Measurements from ENCODE around the gene LSAMP. TPM values are rescaled to one million over a fixed set of nuclear protein-coding genes. Genes with fewer than 3 reads are reported as not detected.

LSAMP gene
- total and polyA plus RNA-seq, 9 of the 15 experiments (the other 6 are each of a cell fraction or from before 2014, with no cell fraction given): 0.09 to 0.11 TPM; not detected in 7

DNA sequence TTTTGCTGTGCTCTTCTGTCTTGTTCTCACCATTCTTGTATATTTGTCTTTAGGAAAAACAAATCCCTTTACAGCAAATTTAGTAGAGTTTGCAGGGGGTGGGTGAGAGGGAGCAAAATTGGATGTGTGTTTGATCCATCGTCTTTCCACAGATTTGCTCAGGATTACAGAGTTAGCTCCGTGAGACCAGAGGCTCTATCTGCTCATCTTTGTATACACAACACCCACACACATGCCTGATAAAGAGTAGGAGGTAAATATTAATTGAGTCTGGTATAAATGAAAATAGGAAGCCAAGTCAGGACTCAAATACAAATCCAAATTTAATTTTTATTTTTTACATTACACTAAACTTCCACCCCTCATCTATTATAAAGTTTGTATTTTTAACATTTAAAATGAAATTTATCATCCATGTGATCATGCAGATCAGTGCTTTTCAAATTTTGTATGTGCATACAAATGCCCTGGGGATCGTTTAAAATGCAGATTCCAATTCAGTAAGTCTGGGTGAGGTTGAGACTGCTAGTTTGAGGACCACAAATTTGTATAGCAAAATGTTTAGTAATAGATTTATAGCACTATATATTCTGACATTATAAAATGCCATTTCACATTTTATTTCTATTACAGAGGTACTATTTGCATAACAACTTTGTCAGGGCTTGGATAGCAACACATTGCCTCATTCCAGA is 326.7 kb downstream of the LSAMP start:
- FAIRE-seq: no peak
- no peak for DNase-seq (ENCODE audit: extremely low read depth in 1 of 4, low spot score in 3 of 4)
- intact Hi-C loops (cut with micrococcal nuclease) (no loop called here), in situ Hi-C loops (cut with MboI) (no loop called here)
- Histone ChIP-seq H3K36me3 (ENCODE audit: control insufficient read depth, insufficient read depth, low read length) (no peaks in the 10 kb centered on the region), H3K79me2 (ENCODE audit: control insufficient read depth, insufficient read depth, low read length) (no peaks in the 10 kb centered on the region), H3K9me3 (replicated peaks; ENCODE audit: control insufficient read depth, insufficient read depth, low read depth, low read length) (no peaks in the 10 kb centered on the region), H3K4me1 (replicated peaks in 1 of 2; ENCODE audit: control insufficient read depth in 2 of 2, insufficient read depth in 2 of 2, low read length in 2 of 2) (no peaks in the 10 kb centered on the region), H3K4me3 (no peak overlapping the region), H3K4me2 (ENCODE audit: insufficient read depth, low read length) (no peak overlapping the region), H4K20me1 (replicated peaks; ENCODE audit: control insufficient read depth, insufficient read depth, low read length) (no peaks in the 10 kb centered on the region), H3K9me1 (ENCODE audit: control insufficient read depth, insufficient read depth, low read length) (no peaks in the 10 kb centered on the region), H2AFZ (ENCODE audit: low read depth, low read length) (no peak overlapping the region), H3K27ac (ENCODE audit: extremely low read depth, low read depth, low read length) (no peak overlapping the region), H3K9ac (ENCODE audit: insufficient read depth in 1 of 2, low read depth in 2 of 2, low read length in 2 of 2) (no peak overlapping the region), H3K27me3 (ENCODE audit: control insufficient read depth in 2 of 2, insufficient read depth in 2 of 2, low read length in 2 of 2) (no peaks in the 10 kb centered on the region)
- no TSS peak for BruUV-seq (replicated peaks)
- WGBS (ENCODE audit: insufficient coverage, low coverage, missing lambda C conversion rate): 39% methylated on average over 3 of the region's 3 CpGs
- no peak for ATAC-seq
- POLR2A ChIA-PET: no interaction called here
- CTCF ChIA-PET (ENCODE audit: low intra/inter-chr PET ratio): no interaction called here
- TF ChIP-seq GABPA (tag; conservative IDR thresholded peaks at IDR 0.05; ENCODE audit: low read depth): no peak
- no peak for TF ChIP-seq CREM (IDR thresholded peaks at IDR 0.05; ENCODE audit: low read depth)
- TF ChIP-seq ZBED1 (IDR thresholded peaks at IDR 0.05): no peak
- no peak for TF ChIP-seq CREB1 (IDR thresholded peaks at IDR 0.05)
- no peak for TF ChIP-seq CREB1 (CRISPR knock-in tag; IDR thresholded peaks at IDR 0.05)
- no peak for TF ChIP-seq ZNF324 (CRISPR knock-in tag; IDR thresholded peaks at IDR 0.05)
- TF ChIP-seq HMG20B (CRISPR knock-in tag; IDR thresholded peaks at IDR 0.05): no peak
- TF ChIP-seq, protein P1, sequence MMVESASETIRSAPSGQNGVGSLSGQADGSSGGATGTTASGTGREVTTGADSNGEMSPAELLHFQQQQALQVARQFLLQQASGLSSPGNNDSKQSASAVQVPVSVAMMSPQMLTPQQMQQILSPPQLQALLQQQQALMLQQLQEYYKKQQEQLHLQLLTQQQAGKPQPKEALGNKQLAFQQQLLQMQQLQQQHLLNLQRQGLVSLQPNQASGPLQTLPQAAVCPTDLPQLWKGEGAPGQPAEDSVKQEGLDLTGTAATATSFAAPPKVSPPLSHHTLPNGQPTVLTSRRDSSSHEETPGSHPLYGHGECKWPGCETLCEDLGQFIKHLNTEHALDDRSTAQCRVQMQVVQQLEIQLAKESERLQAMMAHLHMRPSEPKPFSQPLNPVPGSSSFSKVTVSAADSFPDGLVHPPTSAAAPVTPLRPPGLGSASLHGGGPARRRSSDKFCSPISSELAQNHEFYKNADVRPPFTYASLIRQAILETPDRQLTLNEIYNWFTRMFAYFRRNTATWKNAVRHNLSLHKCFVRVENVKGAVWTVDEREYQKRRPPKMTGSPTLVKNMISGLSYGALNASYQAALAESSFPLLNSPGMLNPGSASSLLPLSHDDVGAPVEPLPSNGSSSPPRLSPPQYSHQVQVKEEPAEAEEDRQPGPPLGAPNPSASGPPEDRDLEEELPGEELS (CRISPR knock-in tag; IDR thresholded peaks at IDR 0.05; ENCODE audit: borderline replicate concordance): no peak
- TF ChIP-seq TCF3 (CRISPR knock-in tag; IDR thresholded peaks at IDR 0.05): no peak
- no peak for TF ChIP-seq SMARCE1 (IDR thresholded peaks at IDR 0.05)
- no peak for TF ChIP-seq HES1 (IDR thresholded peaks at IDR 0.05; ENCODE audit: low read depth)
- TF ChIP-seq, protein P2, sequence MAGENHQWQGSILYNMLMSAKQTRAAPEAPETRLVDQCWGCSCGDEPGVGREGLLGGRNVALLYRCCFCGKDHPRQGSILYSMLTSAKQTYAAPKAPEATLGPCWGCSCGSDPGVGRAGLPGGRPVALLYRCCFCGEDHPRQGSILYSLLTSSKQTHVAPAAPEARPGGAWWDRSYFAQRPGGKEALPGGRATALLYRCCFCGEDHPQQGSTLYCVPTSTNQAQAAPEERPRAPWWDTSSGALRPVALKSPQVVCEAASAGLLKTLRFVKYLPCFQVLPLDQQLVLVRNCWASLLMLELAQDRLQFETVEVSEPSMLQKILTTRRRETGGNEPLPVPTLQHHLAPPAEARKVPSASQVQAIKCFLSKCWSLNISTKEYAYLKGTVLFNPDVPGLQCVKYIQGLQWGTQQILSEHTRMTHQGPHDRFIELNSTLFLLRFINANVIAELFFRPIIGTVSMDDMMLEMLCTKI (IDR thresholded peaks at IDR 0.05; ENCODE audit: partially characterized antibody): no peak
- TF ChIP-seq KLF6 (CRISPR knock-in tag; IDR thresholded peaks at IDR 0.05; ENCODE audit: borderline replicate concordance): no peak
- TF ChIP-seq KAT2B (IDR thresholded peaks at IDR 0.05; ENCODE audit: low read depth, low read length): no peak
- TF ChIP-seq FIP1L1 (IDR thresholded peaks at IDR 0.05; ENCODE audit: low read depth, low read length, poor library complexity, severe bottlenecking): no peak
